ENCODE measurements around the gene IRF6.
A peak's percentile ranks its signal among the peaks of the same experiment; 100 is the strongest.

The IRF6 gene

GRCh38 chr1:209759829-209760359 lies 46.0 kb downstream of the IRF6 start:
- no peak for DNase-seq (ENCODE audit: low read depth)

GRCh38 chr1:209758400-209758799 lies 47.5 kb downstream of the IRF6 start:
- DNase-seq (ENCODE audit: low read depth) = no peak

- DNase-seq (ENCODE audit: low read depth) = no peak
These were observed 49.1 kb downstream of the IRF6 start for GRCh38 chr1:209756615-209757445.

GRCh38 chr1:209755926-209756614 lies 49.9 kb downstream of the IRF6 start, which contains the start of gene TRAF3IP3:
Gene TRAF3IP3 (plus strand): TSS chr1:209756053. CDS start chr1:209760040, 3,987 bp downstream.
- DNase-seq (ENCODE audit: low read depth) = no peak

GRCh38 chr1:209755256-209755655 lies 50.7 kb downstream of the IRF6 start:
- DNase-seq (ENCODE audit: low read depth) = no peak

GRCh38 chr1:209752890-209753289 lies 53.1 kb downstream of the IRF6 start:
- no peak for DNase-seq (ENCODE audit: low read depth)

- no peak for DNase-seq (ENCODE audit: low read depth)
These were observed 54.2 kb downstream of the IRF6 start for GRCh38 chr1:209751627-209752231.

GRCh38 chr1:209749670-209750323 lies 56.1 kb downstream of the IRF6 start:
- no peak for DNase-seq (ENCODE audit: low read depth)

- DNase-seq (ENCODE audit: low read depth) = no peak
These were observed 56.7 kb downstream of the IRF6 start for GRCh38 chr1:209749205-209749604.

- no peak for DNase-seq (ENCODE audit: low read depth)
These were observed 57.3 kb downstream of the IRF6 start for GRCh38 chr1:209748620-209749019.

- peak; percentile 95 for DNase-seq (ENCODE audit: low read depth)
These were observed 58.2 kb downstream of the IRF6 start for GRCh38 chr1:209747580-209748262.

- DNase-seq (ENCODE audit: low read depth) = no peak
These were observed 59.3 kb downstream of the IRF6 start for GRCh38 chr1:209746451-209747165.

- DNase-seq (ENCODE audit: low read depth) = peak; percentile 78
These were observed 62.8 kb downstream of the IRF6 start for GRCh38 chr1:209743145-209743482.

GRCh38 chr1:209742409-209743144 lies 63.4 kb downstream of the IRF6 start:
- peak; percentile 81 for DNase-seq (ENCODE audit: low read depth)

GRCh38 chr1:209741889-209742288 lies 64.1 kb downstream of the IRF6 start:
- DNase-seq (ENCODE audit: low read depth) = no peak

GRCh38 chr1:209741193-209741592 lies 64.7 kb downstream of the IRF6 start:
- DNase-seq (ENCODE audit: low read depth) = no peak

- no peak for DNase-seq (ENCODE audit: low read depth)
These were observed 67.7 kb downstream of the IRF6 start for GRCh38 chr1:209738270-209738669.

GRCh38 chr1:209737118-209737505 lies 68.8 kb downstream of the IRF6 start:
- DNase-seq (ENCODE audit: low read depth) = no peak

- DNase-seq (ENCODE audit: low read depth) = no peak
These were observed 69.3 kb downstream of the IRF6 start for GRCh38 chr1:209736490-209737117.

Data from iris pigment epithelial cell (primary cell).